Hepatocyte (in vitro differentiated cells): ENCODE measurements around the gene TMPRSS4.

Source experiments
- EZH2 ChIP-seq: fragments of 200-600 bp; sonication (generic); IDR thresholded peaks from 2 replicates; pipeline ENCODE4 v1.6.1; 2016; ENCODE audit warnings: antibody characterized with exemption, mild to moderate bottlenecking, borderline replicate concordance
- EZH2phosphoT487 ChIP-seq: fragments of 200-600 bp; sonication (generic); IDR thresholded peaks from one replicate; pipeline ENCODE4 v1.6.1; 2018; ENCODE audit warnings: antibody characterized with exemption, mild to moderate bottlenecking, low read depth, moderate library complexity; ENCODE audit not compliant: unreplicated experiment, severe bottlenecking
- TF ChIP-seq, protein P1 (sequence below): fragments of 200-600 bp; sonication (generic); IDR thresholded peaks from 2 replicates; pipeline ENCODE4 v1.5.1; 2016; ENCODE audit warnings: antibody characterized with exemption, mild to moderate bottlenecking; ENCODE audit not compliant: poor library complexity

DNA sequence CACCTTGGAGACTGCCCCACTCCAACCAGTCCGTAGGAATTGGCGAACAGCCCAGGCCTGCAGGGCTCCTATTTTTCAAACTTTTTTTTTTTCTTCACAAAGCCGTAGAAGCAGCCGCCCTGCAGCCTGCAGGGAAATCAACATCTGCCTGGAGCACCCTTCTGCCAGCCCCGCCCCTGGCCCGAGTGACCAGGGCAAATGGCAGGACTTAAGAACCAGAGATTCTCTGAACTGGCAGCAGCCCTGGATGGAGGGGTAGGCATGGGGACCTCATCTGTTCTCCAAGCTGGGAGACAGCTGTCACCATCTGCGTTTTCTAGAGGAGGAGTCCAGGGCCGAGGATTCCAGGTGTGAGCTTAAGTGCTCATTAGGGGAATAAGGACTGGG is 94.0 kb downstream of the TMPRSS4 start:
- TF ChIP-seq EZH2 (no peak), EZH2phosphoT487 (no peak)
- TF ChIP-seq, protein P1, sequence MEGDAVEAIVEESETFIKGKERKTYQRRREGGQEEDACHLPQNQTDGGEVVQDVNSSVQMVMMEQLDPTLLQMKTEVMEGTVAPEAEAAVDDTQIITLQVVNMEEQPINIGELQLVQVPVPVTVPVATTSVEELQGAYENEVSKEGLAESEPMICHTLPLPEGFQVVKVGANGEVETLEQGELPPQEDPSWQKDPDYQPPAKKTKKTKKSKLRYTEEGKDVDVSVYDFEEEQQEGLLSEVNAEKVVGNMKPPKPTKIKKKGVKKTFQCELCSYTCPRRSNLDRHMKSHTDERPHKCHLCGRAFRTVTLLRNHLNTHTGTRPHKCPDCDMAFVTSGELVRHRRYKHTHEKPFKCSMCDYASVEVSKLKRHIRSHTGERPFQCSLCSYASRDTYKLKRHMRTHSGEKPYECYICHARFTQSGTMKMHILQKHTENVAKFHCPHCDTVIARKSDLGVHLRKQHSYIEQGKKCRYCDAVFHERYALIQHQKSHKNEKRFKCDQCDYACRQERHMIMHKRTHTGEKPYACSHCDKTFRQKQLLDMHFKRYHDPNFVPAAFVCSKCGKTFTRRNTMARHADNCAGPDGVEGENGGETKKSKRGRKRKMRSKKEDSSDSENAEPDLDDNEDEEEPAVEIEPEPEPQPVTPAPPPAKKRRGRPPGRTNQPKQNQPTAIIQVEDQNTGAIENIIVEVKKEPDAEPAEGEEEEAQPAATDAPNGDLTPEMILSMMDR: no peak
